ENCODE results near the gene TAOK1. TPM values are rescaled to one million over a fixed set of nuclear protein-coding genes. Genes with fewer than 3 reads are reported as not detected.
"Not testable (repeated sequence)": the region's sequence is repeated elsewhere in the genome, so short reads cannot be mapped to it uniquely, and the experiment has no call there.

The TAOK1 gene
- total RNA-seq, 2 donors from 2014 or later = 21.0 to 34.9 TPM

DNA sequence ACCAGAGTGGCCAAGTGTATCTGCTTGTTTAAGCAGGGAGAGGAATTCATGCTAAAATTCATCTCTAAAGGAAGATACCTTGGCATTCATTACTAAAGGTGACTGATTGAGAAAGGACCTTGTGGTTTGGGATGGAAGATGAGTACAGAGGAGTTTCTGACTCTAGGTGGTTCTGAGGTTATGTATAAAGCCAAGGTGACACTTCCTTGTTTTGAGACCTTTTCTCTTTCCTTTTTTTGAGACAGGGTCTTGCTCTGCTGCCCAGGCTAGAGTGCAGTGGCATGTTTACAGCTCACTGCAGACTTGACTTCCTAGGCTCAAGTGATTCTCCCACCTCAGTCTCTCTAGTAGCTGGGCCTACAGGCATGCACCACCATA is 167.6 kb downstream of the TAOK1 start:
- H3K4me1 ChIP-seq = peaks cover 27% of the 10 kb centered on the region
- no peak overlapping the region for H3K4me3 ChIP-seq
- no peaks in the 10 kb centered on the region for H3K36me3 ChIP-seq (replicated peaks in 1 of 2; ENCODE audit: insufficient read depth in 1 of 2, low read depth in 2 of 2)
- TF ChIP-seq, protein P1, sequence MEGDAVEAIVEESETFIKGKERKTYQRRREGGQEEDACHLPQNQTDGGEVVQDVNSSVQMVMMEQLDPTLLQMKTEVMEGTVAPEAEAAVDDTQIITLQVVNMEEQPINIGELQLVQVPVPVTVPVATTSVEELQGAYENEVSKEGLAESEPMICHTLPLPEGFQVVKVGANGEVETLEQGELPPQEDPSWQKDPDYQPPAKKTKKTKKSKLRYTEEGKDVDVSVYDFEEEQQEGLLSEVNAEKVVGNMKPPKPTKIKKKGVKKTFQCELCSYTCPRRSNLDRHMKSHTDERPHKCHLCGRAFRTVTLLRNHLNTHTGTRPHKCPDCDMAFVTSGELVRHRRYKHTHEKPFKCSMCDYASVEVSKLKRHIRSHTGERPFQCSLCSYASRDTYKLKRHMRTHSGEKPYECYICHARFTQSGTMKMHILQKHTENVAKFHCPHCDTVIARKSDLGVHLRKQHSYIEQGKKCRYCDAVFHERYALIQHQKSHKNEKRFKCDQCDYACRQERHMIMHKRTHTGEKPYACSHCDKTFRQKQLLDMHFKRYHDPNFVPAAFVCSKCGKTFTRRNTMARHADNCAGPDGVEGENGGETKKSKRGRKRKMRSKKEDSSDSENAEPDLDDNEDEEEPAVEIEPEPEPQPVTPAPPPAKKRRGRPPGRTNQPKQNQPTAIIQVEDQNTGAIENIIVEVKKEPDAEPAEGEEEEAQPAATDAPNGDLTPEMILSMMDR (IDR thresholded peaks at IDR 0.05) = no peak
- TF ChIP-seq POLR2A (IDR thresholded peaks at IDR 0.05) = no peak
- H3K27ac ChIP-seq = no peak overlapping the region
- intact Hi-C loops (cut with DNase I) = no loop called here
- no peak for ATAC-seq
- H3K27me3 ChIP-seq = no peaks in the 10 kb centered on the region
- no peaks in the 10 kb centered on the region for H3K9me3 ChIP-seq
- no peak for DNase-seq

DNA sequence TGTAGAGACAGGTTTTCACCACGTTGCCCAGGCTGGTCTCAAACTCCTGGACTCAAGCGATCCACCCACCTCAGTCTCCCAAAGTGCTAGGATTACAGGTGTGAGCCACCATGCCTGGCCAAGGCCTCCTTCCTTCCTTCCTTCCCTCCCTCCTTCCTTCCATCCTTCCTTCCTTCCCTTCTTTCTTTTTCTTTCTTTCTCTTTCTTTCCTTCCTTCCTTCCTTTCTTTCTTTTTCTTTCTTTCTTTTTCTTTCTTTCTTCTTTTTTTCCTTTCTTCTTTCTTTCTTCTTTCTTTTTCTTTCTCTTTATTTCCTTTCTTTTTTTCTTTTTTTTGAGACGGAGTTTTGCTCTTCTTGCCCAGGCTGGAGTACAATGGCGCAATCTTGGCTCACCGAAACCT is 168.0 kb downstream of the TAOK1 start:
- H3K27me3 ChIP-seq; intact Hi-C loops (cut with DNase I); H3K36me3 ChIP-seq (replicated peaks in 1 of 2; ENCODE audit: insufficient read depth in 1 of 2, low read depth in 2 of 2); H3K27ac ChIP-seq; ATAC-seq; H3K9me3 ChIP-seq; H3K4me3 ChIP-seq; DNase-seq: not testable (repeated sequence)
- 91 to 98% methylated on average over 5 of the region's 5 CpGs for WGBS, 2 donors
- peaks cover 27% of the 10 kb centered on the region for H3K4me1 ChIP-seq

DNA sequence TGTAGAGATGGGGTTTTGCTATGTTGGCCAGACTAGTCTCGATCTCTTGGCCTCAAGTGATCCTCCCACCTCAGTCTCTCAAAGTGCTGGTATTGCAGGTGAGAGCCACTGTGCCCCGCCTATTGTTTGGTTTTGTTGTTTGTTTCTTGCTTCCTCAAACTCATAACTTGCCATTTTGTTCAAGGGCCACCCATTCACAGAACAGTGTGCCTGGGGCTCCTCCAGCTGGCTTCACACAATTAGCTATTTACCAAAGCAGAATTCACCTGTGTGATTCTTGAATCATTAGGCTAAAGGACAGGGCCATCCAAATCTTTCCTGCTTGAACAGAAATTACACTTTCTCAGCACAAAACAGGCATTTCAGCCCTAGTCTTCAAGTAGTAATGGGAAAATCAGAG is 169.5 kb downstream of the TAOK1 start:
- Histone ChIP-seq H3K4me1 (peaks cover 34% of the 10 kb centered on the region), H3K9me3 (no peaks in the 10 kb centered on the region), H3K36me3 (replicated peaks in 1 of 2; ENCODE audit: insufficient read depth in 1 of 2, low read depth in 2 of 2) (no peaks in the 10 kb centered on the region), H3K27ac (no peak overlapping the region), H3K27me3 (no peaks in the 10 kb centered on the region), H3K4me3 (no peak overlapping the region)
- DNase-seq (no peak), ATAC-seq (no peak)
- TF ChIP-seq POLR2A (IDR thresholded peaks at IDR 0.05) = no peak
- TF ChIP-seq, protein P1 (IDR thresholded peaks at IDR 0.05) = no peak
- WGBS, 2 donors = 91 to 96% methylated on average over 2 of the region's 2 CpGs
- intact Hi-C loops (cut with DNase I) = no loop called here

DNA sequence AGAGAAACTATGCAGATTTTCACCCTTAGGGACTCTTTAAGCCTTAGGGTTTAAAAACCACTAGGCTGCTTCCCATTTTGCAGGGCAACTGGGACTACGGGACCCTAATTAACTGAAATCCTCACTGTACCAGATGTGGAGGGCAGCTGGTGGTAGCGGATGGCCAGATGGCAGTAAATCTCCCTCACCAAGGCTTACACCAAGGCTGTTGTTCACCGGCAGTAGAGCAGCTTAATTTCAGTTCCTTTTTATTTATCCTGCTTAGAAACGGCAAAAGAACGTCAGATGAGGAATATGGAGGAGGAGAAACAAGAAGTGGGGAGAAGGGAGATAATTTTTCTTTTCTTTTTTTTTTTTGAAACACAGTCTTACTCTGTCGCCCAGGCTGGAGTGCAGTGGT is 170.2 kb downstream of the TAOK1 start:
- no peak for DNase-seq
- H3K27ac ChIP-seq = peak overlapping the region in 1 of 4 donors; percentile 42

DNA sequence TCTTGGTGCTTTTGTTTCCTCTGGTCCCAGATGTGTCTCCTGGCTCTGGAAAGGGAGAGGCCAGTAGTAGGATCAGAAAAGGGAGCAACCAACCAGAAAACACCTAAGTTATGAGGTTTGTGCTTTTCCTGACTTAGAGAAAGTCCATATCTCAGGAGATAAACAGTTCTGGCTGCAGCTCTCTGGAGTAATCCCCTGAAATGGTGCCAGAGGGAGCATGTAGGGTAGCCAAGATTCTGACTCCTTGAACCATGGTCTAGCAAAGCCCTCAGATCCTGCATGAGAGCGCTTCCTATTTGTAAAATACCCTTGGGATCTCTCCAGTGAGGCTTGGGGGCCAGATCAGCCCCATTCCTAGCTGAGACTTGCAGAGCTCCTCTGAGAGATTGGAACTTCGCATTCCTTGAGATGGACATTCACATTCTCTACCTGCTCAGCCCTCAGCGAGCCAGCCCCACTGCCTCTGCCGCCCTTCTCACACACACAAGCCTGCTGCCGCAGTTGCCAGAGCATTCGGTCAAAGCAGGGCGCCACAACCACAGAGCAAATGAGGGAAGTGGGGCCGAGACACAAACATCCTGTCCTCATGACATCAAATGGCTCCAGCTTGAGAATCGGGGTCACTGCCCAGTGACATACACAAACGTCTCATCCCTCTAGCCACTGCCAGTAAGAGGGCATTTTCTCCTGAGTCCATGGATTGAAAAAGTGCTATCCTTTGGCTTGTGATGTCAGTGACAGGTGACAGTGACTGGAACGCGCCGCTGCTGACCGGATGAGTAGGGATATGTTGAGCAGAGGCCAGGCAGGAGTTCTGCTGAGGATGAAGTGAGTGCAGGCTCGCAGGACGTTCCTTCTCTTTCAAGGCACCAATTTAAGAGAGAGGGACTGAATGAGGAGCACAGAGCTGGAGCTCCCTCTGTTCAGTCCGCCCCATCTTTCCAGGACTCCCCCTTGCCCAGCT is 171.7 kb downstream of the TAOK1 start:
- intact Hi-C loops (cut with DNase I) = no loop called here
- Histone ChIP-seq H3K36me3 (replicated peaks in 1 of 2; ENCODE audit: insufficient read depth in 1 of 2, low read depth in 2 of 2) (no peaks in the 10 kb centered on the region), H3K4me1 (peaks cover 32% of the 10 kb centered on the region), H3K4me3 (no peak overlapping the region), H3K27me3 (no peaks in the 10 kb centered on the region), H3K9me3 (no peaks in the 10 kb centered on the region), H3K27ac (no peak overlapping the region)
- 83 to 86% methylated on average over 11 to 17 of the region's 17 CpGs for WGBS, 2 donors
- no peak for ATAC-seq
- DNase-seq = peak in 1 of 4 donors; percentile 62
- TF ChIP-seq, protein P1 (IDR thresholded peaks at IDR 0.05) = no peak
- TF ChIP-seq POLR2A (IDR thresholded peaks at IDR 0.05) = peak in 1 of 3 donors; percentile 38

More for the DNA sequence above, 170.2 kb downstream of the TAOK1 start:
- Histone ChIP-seq H3K9me3 (no peaks in the 10 kb centered on the region), H3K4me1 (peaks cover 34% of the 10 kb centered on the region), H3K27me3 (no peaks in the 10 kb centered on the region), H3K4me3 (no peak overlapping the region), H3K36me3 (replicated peaks in 1 of 2; ENCODE audit: insufficient read depth in 1 of 2, low read depth in 2 of 2) (no peaks in the 10 kb centered on the region)
- no peak for ATAC-seq
- WGBS, 2 donors = 70 to 91% methylated on average over 6 of the region's 6 CpGs
- TF ChIP-seq, protein P1 (IDR thresholded peaks at IDR 0.05) = no peak
- TF ChIP-seq POLR2A (IDR thresholded peaks at IDR 0.05) = peak in 1 of 3 donors; percentile 7
- intact Hi-C loops (cut with DNase I) = no loop called here
